ENCODE results near the gene IQCH. TPM values are rescaled to one million over a fixed set of nuclear protein-coding genes. Genes with fewer than 3 reads are reported as not detected.

Gene IQCH
- total and polyA plus RNA-seq, 2 of the 4 experiments (the other 2 are of a cell fraction): 0.60 to 2.5 TPM

GRCh38 chr15:67242708-67243111, 11.9 kb upstream of the IQCH start:
- 83% methylated on average over 1 of the region's 3 CpGs; no CpG with 5 or more reads in 1 of the 2 experiments for WGBS, 2 experiments (ENCODE audit: extremely low coverage in 2 of 2, insufficient read length in 1 of 2)
- no peak overlapping the region for H4K8ac ChIP-seq (ENCODE audit: low read depth in 2 of 2, low read length in 2 of 2)
- no TSS peak for BruUV-seq (replicated peaks)

More at GRCh38 chr15:67242708-67243111, 11.9 kb upstream of the IQCH start:
- intact Hi-C loops (cut with micrococcal nuclease) (no loop called here), dilution Hi-C loops (cut with HindIII; ENCODE audit: low sequenced_read_pairs, unreplicated experiment) (no loop called here), in situ Hi-C loops (cut with MboI; ENCODE audit: low sequenced_read_pairs) (no loop called here)
- Histone ChIP-seq H3K4me2 (ENCODE audit: low read depth, low read length) (no peak overlapping the region), H2BK120ac (ENCODE audit: low read depth, low read length) (no peak overlapping the region), H3K9me1 (ENCODE audit: insufficient read depth, low read length) (no peaks in the 10 kb centered on the region), H2AK9ac (replicated peaks; ENCODE audit: low read depth, low read length, poor library complexity) (no peak overlapping the region), H3K18ac (ENCODE audit: low read depth, low read length) (no peak overlapping the region), H3K23ac (ENCODE audit: low read depth, low read length) (no peak overlapping the region), H2AK5ac (ENCODE audit: low read depth, low read length) (no peak overlapping the region), H2BK15ac (ENCODE audit: low read depth, low read length) (no peak overlapping the region), H2BK20ac (ENCODE audit: low read depth, low read length) (no peak overlapping the region), H4K5ac (ENCODE audit: low read depth, low read length) (no peak overlapping the region), H4K91ac (ENCODE audit: insufficient read depth, low read depth, low read length) (no peak overlapping the region), H3K4me3 (ENCODE audit: insufficient read depth, low read depth, low read length) (no peak overlapping the region), H3K27me3 (ENCODE audit: control insufficient read depth, insufficient read depth, low read length) (no peaks in the 10 kb centered on the region), H3K36me3 (ENCODE audit: control insufficient read depth, insufficient read depth, low read length) (peaks cover 6% of the 10 kb centered on the region; the same call in 1 of the 2 replicates), H3K79me1 (ENCODE audit: low read depth in 1 of 2, low read length in 2 of 2) (peaks cover 38 to 54% of the 10 kb centered on the region in 2 experiments), H3K9me3 (ENCODE audit: control insufficient read depth, insufficient read depth, low read length) (no peaks in the 10 kb centered on the region), H3K27ac (ENCODE audit: insufficient read depth, low read length) (no peak overlapping the region), H2AFZ (replicated peaks; ENCODE audit: low read length, poor library complexity) (no peak overlapping the region), H2BK5ac (ENCODE audit: low read depth, low read length, poor library complexity, severe bottlenecking) (no peak overlapping the region), H3K9ac (ENCODE audit: low read depth, low read length) (no peak overlapping the region), H3K4ac (ENCODE audit: low read depth, low read length) (no peak overlapping the region), H3K56ac (ENCODE audit: extremely low read depth, insufficient read depth, low read length) (no peak overlapping the region), H3K14ac (replicated peaks; ENCODE audit: low read depth, low read length) (no peak overlapping the region), H4K20me1 (ENCODE audit: insufficient read depth, low read length) (peaks cover 21% of the 10 kb centered on the region; the same call in 1 of the 2 replicates), H3K4me1 (ENCODE audit: control insufficient read depth, insufficient read depth, low read length) (peaks cover 2% of the 10 kb centered on the region; the same call in 1 of the 2 replicates)
- no peak for DNase-seq
- no peak for ATAC-seq (ENCODE audit: low read depth)
- ChIA-PET CTCF (interaction anchor here (0.6 kb wide), 1 partner anchor 372 kb away, joined by 3 read pairs; no protein-coding TSS in a partner anchor), POLR2A (ENCODE audit: unreplicated experiment) (interaction anchor here (0.6 kb wide), 1 partner anchor 64 kb away, joined by 6 read pairs; no protein-coding TSS in a partner anchor)
- no peak for TF ChIP-seq MAZ (IDR thresholded peaks at IDR 0.05; ENCODE audit: borderline replicate concordance, low read depth, low read length)
- no peak for TF ChIP-seq CEBPB (IDR thresholded peaks at IDR 0.05; ENCODE audit: low read depth, low read length)
- TF ChIP-seq NFE2L2 (IDR thresholded peaks at IDR 0.05; ENCODE audit: low read depth, low read length): no peak
